RPMI8226 (cell line): ENCODE measurements around the gene C1orf141.
A peak's percentile ranks its signal among the peaks of the same experiment; 100 is the strongest.
"Not testable (repeated sequence)": the region's sequence is repeated elsewhere in the genome, so short reads cannot be mapped to it uniquely, and the experiment has no call there.

Source experiments
- DNase-seq: peaks from one replicate; pipeline ENCODE4 v3.0.0-alpha.2; 2015

C1orf141 gene

DNA sequence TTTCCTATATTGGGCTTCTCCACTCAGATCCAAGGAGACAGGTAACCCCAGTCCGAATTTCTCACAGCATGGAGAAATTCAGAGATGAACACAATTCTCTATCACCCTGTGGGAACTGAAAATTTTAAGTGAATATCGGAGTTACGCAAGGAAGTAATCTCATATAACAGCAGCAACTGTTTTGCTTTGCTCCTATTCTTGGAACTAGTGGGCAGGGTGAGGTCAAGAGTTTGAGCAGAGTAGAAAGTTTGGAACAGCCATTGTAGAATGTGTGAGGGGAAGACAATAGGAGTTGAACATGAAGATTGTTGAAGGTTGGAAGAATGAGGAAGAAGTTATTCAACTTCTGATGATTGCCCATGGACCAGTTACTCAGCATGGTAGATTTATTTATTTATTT is 56.5 kb downstream of the C1orf141 start:
- no peak for DNase-seq

- no peak for DNase-seq
Measured at GRCh38 chr1:67077593-67077992, 57.2 kb downstream of the C1orf141 start.

DNA sequence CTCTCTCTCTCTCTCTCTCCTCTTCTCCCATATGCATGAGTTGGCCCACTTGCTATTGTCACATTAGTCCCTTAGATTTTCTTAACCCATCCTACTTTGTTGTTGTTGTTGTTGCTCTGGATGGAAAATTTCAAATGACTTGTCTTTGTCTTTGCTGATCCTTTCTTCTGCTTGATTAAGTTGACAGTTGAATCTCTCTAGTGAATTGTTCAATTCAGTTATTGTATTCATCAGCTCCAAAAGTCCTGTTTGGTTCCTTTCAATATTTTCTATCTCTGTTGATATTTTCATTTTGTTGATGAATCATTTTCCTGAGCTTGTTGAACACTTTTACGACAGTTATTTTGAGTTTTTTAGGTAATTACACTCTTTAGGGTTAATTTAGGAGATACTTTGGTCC is 62.0 kb downstream of the C1orf141 start:
- DNase-seq = no peak

DNA sequence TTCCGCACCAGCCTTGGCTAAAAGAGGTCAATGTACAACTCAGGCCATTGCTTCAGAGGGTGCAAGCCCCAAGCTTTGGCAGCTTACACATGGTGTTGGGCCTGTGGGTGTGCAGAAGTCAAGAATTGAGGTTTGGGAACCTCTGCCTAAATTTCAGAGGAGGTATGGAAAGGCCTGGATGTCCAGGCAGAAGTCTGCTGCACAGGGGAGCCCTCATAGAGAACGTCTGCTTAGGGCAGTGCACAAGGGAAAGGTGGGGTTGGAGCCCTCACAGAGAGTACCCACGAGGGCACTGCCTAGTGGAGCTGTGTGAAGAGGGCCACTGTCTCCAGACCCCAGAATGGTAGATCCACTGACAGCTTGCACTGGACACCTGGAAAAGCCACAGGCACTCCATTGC is 67.1 kb downstream of the C1orf141 start:
- DNase-seq = not testable (repeated sequence)

GRCh38 chr1:67062412-67062811 is 72.4 kb downstream of the C1orf141 start:
- DNase-seq = no peak

DNA sequence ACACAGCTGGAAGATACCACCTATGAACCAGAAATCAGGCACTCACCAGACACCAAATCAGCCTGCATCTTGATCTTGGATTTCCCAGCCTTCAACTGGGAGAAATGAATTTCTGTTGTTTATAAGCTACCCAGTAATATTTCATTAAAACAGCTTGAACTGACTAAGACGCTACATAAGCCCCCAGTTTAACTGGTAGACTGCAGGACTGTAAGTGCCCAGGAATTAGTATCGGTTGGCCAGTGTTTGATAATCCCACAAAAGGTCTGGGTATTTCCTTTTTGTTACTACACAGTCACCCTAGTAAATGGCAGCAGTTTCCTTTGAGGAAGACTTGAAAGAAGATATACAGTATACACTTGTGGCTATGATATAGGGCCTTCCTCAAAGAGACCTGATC is 73.5 kb downstream of the C1orf141 start:
- DNase-seq = no peak

DNA sequence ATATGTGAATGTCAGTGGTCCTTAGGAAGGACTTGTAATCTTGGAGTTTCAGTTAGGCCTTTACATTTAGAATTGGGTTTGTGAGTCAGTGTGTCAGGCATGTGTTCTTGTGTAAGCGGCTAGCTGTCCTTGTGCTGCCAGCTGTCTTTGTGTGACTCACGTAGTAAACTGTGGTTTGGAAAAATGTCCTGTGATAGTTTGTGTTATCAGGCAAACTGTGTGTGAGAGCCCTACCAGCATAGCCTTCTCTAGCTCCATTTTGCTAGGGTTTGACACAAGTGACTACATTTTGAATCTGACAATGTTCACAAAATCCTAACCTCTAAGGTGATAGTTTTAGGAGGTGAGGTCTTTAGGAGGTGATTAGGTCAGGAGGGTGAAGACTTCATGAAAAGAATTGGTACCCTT is 74.0 kb downstream of the C1orf141 start:
- DNase-seq = no peak

DNA sequence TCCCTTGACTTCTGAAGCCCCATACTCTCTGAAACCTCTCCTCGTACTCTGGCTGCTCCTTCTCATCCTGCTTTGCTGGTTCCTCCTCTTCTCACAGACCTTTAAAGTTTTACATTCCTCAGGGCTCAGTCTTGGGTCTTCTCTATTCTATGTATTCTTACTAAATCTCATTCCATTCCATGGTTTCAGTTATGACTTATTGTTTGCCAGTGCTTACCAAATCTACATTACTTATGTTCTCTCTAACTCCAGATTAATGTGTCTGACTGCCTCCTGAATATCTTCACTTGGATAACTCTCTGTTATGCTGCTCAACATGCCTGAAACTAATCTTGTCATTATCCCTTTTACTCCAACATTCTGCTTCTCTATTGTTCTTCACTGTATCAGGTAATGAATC is 75.4 kb downstream of the C1orf141 start:
- DNase-seq = no peak

GRCh38 chr1:67058761-67059160 is 76.0 kb downstream of the C1orf141 start:
- no peak for DNase-seq

DNA sequence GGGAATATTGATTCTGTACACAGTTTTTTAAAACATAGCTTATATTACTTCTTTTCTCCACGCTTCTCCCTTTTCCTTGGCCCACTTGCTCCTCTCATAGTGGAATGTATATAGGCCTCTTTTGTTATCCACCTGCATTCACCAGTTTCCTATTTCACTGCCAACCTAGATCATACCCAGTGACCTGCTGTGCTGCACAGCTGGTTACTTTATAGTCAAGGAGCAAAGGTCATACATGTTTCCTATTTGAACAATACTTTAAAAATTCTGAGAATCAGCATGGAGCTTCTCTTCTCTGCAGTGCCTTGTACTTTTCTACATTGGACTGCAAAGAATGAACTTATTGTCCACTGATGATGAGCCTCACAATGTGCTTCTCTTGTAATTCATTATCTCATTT is 76.5 kb downstream of the C1orf141 start:
- no peak for DNase-seq

DNA sequence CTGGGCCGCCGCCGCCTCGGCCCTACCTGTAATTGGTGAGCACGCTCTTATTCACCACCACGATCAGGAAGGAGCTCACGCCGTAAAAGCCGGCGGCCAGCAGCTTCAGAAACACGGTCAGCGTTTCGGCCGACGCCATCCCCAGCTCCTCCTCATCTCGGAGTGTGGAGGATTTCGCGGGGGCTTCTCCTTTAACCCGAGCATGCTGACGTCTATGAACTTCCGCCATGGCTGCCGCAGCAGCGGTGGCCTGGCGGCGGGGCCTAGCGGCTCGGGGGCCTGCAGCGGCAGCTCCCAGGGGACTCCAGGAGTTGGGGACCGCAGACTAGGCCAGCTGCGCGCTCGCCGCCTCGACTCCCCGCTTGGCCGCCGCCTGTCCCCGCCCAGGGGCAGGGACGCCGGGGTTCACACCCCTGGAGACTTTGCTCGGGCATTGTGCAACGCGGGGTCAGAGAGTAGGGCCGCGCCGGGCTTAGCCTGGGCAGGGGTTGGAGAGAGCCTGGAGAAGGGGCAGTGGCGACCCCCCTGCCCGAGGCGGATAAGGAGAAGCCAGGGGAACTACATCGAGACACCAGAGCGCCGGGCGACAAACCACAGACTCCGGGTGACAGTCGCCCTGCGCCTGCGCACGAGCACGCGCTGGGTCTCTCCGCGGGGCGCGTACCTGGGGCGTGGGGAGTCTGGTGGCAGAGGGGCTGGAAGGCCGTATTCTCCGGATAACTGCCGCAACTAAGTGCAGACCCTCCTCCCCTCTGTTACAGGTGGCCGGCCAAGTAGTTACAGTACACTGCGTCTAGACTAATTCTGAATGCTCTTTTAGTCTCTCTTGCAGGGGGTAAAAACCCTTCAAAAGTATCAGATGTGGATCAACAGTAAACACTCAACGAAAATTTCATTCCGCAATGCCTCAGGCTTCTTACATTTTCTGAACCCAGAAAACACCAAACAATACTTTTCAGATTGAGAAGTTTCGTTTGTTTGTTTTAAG is 80.7 kb downstream of the C1orf141 start, which contains the start of gene SLC35D1:
TSS of gene SLC35D1 (minus strand) at position 364 of the 988 bp plus-strand sequence. CDS start at position 229, 135 bp downstream.
- peak; percentile 59 for DNase-seq

GRCh38 chr1:67053535-67053784 is 81.3 kb downstream of the C1orf141 start:
- DNase-seq = peak; percentile 49

DNA sequence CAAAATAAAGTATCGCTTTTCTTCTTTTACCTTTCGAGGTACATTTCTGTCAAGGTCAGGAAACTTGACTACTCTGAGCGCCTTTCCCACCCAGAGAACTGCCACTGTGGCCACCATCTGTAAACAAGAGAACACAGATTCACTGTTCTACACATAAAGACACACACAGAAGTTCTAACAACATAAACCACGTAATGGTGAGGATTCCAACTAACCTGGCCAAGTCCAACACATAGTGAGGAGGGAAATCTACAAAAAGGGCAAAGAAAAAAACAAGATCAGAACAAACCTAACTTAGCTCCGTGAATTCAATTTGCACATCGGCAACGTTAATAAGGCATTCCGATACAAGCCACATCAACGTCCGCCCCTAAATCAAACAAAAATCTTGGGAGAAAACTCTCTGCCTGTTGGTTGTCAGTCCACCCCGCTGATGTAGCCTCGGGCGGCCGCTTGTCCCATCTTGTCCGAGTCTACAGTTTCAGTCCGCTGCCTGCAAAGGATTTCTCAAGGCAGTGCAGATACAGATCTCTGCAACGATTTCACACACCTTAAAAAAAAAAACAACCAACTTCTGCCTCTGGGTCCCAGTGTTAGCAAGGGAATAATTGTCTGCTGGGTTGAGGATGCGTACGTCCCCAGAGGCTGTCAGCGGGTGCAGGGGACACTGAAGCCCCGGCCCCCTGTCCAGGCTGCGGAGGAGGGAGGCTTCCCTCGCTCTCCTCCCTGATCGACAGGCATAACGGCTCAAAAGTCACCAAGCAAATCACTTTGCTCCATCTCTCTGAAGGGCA is 81.8 kb downstream of the C1orf141 start:
- peak; percentile 21 for DNase-seq

GRCh38 chr1:67051196-67051595 is 83.6 kb downstream of the C1orf141 start:
- no peak for DNase-seq

DNA sequence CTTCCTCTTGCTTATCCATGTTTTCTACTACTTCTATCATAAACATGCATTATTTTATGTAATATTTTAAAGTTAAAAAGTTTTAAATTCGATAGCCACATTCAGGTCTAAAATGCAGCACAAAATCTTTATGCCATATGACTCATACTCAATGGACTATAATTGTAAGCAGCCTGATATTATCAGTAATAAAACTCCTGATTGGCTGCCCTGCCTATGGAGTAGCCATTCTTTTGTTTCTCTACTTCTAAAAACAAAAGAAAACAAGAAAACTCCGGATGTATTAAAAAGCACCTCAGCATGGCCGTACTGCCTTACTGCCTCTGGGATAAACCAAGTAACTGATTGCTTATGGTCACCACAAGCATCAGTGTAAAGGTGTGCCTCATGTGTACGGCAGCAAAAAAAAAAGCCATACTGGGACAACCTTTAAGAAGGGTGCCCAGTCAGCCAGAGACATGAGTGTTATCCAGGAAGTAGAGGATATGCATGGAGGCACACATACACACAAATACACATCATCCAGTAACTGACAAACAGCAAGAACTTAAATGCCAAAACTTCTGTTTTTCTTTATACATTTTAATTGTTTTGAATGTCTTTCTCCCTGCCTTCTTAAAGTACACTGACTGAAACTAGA is 90.0 kb downstream of the C1orf141 start:
- DNase-seq = no peak

- DNase-seq = no peak
Measured at GRCh38 chr1:67043366-67043765, 91.4 kb downstream of the C1orf141 start.
